HG02840 (cell line): ENCODE data around the gene MYH13.

Experiments
- ATAC-seq: cut with Tn5 transposase; IDR thresholded peaks from one replicate; pipeline ENCODE4 v1.9.1; 2021; ENCODE audit warnings: mild to moderate bottlenecking, moderate library complexity, moderate number of reproducible peaks; ENCODE audit not compliant: unreplicated experiment, low FRiP score

MYH13 gene

GRCh38 chr17:10262451-10262850, 110.4 kb downstream of the MYH13 start:
- no peak for ATAC-seq

- no peak for ATAC-seq
These were observed 111.7 kb downstream of the MYH13 start for GRCh38 chr17:10261098-10261497.

GRCh38 chr17:10251212-10251948, 121.4 kb downstream of the MYH13 start:
- ATAC-seq: no peak
